Glomerular visceral epithelial cell (primary cell): ENCODE results near the gene NELL1.
"Not testable (repeated sequence)": the region's sequence is repeated elsewhere in the genome, so short reads cannot be mapped to it uniquely, and the experiment has no call there.

Experiments
- DNase-seq: peaks from one replicate; pipeline ENCODE4 v3.0.0-alpha.2; 2016; ENCODE audit errors: extremely low spot score

Gene NELL1

DNA sequence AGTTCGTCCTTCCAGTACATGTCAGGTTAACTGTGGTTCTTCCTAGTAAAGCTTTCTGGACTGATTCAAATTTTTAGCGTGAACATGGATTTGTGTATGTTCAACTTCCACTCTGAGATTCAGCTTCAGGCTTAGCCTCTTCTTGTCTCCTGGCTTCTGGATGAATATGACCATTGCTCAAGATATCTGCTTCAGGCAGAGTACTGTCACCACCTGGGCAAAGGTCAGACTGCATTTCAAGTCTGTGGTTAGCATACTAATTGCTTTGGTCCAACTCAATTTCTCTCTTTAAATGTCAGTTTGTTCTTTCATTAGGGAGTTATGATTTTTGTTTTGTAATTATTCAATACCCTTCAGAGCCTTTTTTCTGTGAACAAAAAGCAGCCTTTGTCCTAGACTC is 440.0 kb downstream of the NELL1 start:
- DNase-seq: no peak

- DNase-seq: no peak
These were observed 441.0 kb downstream of the NELL1 start for GRCh38 chr11:21110415-21110814.

DNA sequence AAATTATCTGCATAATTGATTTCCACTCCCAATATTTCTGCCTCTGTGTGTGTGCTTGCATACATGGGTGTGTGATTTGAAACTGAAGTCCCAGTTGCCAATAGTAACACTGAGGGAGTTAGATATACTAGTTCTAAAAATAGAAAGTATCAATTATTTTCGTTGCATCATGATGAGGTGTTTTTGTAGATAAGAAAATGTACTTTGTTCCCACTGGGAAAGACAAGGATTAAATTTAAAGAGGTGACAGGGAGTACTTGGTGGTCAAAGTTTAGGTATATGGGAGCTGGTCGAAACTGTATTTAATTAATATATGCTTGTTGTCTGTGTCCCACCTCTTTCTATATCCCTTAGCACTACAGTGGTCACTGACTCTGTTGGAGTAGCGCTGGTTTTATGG is 444.5 kb downstream of the NELL1 start:
- no peak for DNase-seq

GRCh38 chr11:21116009-21116408 is 446.6 kb downstream of the NELL1 start:
- no peak for DNase-seq

DNA sequence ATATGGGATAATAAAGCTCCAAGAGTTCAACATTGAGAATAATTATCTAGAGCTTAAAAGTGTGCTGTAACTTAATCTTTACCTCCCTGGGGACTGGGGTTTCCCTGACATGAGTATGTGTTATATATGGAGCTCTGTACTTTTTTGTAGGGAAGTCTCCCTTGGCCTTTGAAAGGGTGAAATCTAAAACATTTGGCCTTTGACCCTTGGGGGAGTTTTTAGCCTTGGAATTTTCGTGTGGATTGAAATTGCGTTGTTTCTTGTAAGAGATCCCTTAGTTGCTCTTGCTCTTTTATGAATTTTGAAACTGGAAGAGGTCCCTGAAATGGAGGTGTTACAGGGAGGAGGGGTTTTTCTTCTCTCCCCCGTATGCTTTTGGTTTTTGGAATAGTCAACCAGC is 450.0 kb downstream of the NELL1 start:
- DNase-seq: no peak

GRCh38 chr11:21121991-21122390 is 452.6 kb downstream of the NELL1 start:
- no peak for DNase-seq

DNA sequence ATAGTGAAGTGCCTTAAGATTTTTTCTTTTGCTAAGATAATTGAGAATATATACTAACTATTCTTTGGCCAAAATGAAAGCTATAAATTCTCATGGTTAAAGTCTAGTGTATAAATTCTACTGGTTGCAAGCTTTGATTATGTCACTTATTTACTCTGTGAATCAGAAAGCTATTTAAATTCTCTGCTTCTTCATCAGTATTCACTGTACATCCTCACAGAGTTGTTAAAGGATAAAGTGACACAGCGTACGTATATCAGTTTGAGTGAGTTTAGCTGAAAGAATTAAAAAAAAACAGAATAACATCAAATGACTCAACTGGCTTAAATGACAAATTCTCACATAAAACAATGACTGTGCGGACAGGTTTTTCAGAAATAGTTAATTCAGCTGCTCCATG is 453.1 kb downstream of the NELL1 start:
- DNase-seq: no peak

DNA sequence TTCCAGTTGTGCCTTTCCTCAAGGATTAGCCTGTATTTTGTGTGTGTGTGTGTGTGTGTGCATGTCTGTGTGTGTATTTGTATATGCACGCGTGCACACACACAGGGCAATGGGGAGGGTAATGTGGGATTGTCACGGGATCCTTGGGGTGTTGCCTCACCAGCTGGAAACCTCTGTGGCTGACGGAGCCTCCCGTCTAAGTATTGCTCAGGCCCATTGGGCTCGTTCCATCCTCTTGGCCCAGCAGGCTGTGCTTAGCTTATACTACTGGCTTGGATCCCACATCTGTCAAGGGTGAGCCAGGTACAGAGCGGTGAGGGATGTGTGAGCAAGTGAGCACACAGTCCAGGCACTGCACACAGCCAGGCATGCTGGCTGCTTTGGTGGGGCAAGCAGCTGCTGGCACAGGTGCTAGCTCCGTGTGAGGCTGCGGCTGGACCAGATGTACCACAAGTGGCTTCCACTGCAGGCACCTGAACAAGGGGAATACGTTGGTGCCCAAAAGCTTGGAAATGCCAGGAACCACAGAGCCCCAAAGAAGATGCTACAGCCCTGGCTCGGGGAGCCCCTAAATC is 462.8 kb downstream of the NELL1 start:
- DNase-seq: no peak

- DNase-seq: no peak
These were observed 463.9 kb downstream of the NELL1 start for GRCh38 chr11:21133244-21133643.

DNA sequence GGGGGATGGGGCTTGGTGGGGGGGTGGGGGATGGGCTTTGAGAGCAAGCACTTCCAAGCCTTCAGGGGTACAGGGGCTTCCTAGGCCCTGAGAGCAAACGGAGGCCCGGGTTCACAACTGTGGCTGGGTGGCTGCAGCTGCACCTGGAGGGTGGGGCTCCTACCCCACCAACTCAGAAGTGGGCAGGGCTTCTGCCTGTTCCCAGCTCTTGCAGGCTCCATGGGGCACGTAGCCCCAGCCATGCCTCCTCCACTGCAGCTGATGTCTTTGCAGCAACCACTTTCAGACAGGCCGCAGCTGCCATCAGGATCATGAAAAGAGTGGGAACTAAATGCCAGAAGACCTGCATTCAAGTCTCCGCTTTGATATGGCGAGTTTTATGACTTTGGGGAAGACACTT is 464.3 kb downstream of the NELL1 start:
- no peak for DNase-seq

GRCh38 chr11:21137803-21138202 is 468.4 kb downstream of the NELL1 start:
- DNase-seq: no peak

DNA sequence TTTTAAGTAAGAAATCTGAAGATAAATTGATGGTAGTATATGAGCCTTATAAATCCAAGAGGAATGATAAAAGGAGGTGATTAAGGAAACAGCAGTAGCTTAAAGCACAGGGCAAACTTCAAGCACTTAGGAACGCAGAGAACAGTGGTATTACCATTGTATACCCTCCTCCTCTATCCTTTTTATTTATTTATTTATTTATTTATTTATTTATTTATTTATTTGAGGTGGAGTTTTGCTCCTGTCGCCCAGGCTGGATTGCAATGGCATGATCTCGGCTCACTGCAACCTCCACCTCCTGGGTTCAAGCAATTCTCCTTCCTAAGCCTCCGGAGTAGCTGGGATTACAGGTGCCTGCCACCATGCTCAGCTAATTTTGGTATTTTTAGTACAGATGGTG is 472.2 kb downstream of the NELL1 start:
- not testable (repeated sequence) for DNase-seq

- DNase-seq: no peak
These were observed 472.6 kb downstream of the NELL1 start for GRCh38 chr11:21142007-21142406.

GRCh38 chr11:21144531-21144930 is 475.1 kb downstream of the NELL1 start:
- DNase-seq: no peak

GRCh38 chr11:21148376-21148775 is 479.0 kb downstream of the NELL1 start:
- DNase-seq: no peak

- DNase-seq: no peak
These were observed 490.8 kb downstream of the NELL1 start for GRCh38 chr11:21160140-21160539.

- no peak for DNase-seq
These were observed 500.3 kb downstream of the NELL1 start for GRCh38 chr11:21169639-21170038.

DNA sequence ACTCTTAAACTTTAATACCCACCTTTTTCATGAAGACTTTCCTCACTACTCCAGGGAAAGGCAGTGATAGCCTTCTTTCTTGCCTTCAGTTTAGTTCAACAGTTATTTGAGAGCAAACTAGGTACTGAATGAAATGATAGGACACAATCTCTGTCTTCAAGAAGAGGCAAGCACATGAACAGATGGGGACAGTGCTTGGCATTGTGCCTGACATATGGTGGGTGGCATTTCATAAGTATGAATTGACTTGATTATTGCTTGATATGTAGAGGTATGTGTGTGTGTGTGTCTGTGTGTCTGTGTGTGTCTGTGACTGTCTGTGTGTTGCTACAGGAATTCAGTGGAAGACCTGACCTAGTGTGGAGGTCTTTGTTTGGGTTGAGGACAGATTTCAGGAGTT is 504.1 kb downstream of the NELL1 start:
- no peak for DNase-seq

DNA sequence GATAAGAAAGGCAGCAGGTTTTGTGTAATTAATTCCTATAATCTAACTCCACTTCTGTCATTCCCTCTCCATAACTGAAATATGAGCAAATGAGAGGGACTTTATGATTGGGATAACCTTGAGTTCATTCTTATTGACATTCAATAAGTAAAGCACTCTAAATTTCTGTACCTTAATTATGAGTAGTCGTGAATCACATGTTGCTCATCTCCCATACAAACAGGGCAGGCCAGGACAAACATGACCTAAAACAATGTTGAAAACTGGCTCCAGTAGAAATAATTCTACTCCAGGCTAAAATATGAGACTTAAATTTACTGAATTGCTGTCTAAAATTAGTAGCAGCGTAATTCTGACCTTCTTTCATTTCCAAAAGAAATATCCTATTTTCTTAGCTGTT is 505.4 kb downstream of the NELL1 start:
- DNase-seq: no peak

DNA sequence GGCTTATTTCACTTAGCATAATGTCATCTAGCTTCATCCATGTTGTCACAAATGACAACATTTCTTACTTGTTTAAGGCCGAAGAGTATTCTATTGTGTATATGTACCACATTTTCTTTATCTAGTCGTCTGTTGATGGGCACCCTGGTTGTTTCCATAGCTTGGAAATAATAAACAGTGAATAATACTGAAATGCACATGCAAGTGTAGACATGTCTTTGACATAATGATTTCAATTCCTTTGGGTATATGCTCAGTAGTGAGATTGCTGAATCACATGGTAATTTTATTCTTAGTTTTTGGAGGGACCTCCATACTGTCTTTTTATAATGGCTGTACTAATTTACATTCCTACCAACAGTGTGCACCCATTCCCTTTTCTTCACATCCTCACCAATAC is 508.0 kb downstream of the NELL1 start:
- no peak for DNase-seq

GRCh38 chr11:21179770-21180169 is 510.4 kb downstream of the NELL1 start:
- no peak for DNase-seq

DNA sequence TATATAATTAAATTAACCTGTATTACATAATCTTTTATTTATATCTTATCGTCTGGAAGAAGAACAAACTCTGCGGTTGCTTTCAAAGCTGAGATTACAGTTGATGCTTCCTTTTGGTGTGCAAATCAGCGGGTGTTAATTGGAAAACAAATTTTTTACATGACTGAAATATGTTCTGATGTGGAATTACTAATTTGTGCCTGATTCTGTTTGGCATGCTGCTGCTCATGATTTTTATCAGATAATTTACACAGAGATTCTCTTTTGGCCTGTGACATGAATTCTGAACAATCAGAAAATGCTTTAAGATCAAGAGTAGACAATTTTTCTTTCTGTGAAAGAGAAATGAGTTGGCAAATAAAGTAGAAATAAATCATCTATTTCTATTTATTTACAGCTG is 510.8 kb downstream of the NELL1 start:
- DNase-seq: no peak

DNA sequence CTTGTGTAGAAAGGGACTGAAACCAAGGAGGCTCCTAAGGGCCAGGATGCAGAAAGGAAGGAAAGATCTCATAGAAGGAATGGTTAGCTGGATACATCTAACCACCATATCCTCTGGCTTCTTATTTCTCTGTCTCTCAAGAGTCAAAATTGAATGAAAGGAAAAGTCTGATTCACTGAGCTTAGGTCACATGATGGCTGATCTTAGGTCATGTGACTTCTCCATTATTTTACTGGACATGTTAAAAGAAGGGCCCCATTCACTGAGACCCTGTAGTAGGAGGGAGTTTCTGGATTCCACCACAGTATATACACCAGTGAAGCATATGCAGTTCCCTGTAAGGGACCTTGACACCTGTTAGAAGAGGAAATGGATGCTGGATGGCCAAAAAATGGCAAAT is 516.6 kb downstream of the NELL1 start:
- no peak for DNase-seq

- DNase-seq: no peak
These were observed 520.8 kb downstream of the NELL1 start for GRCh38 chr11:21190181-21190580.

DNA sequence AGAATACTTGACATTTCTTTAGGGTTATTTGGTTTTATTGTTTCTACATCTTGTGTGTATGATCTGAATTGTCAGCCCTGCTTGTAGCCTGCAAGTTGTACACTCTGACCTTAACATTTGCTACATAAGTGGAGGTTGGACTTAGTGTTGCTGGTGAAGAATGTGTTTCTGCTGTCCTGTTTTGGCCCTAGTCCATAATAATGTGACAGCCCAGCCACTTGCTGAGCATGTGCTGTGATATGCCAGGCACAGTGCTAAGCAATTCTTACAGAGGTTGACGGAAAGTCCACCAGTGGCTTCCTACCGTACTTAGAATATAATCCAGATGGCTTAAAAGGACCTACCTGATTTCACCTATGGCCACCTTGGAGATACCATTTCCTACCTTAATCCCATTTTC is 526.6 kb downstream of the NELL1 start:
- no peak for DNase-seq
